NCI-H1694 (cell line): ENCODE results near the gene HAND1.
A peak's percentile ranks its signal among the peaks of the same experiment; 100 is the strongest.

Source experiments
- DNase-seq: peaks from one replicate; lab custom pipeline; 2025; lab: John Stamatoyannopoulos, UW

Gene HAND1

GRCh38 chr5:154505567-154505966 is 27.5 kb upstream of the HAND1 start:
- peak; percentile 83 for DNase-seq

- DNase-seq: no peak
These were observed 25.6 kb upstream of the HAND1 start for GRCh38 chr5:154503698-154504039.

- no peak for DNase-seq
These were observed 24.2 kb upstream of the HAND1 start for GRCh38 chr5:154502180-154502579.

GRCh38 chr5:154501566-154501965 is 23.5 kb upstream of the HAND1 start:
- no peak for DNase-seq

GRCh38 chr5:154498994-154499393 is 21.0 kb upstream of the HAND1 start:
- DNase-seq: no peak

GRCh38 chr5:154498591-154498990 is 20.6 kb upstream of the HAND1 start:
- DNase-seq: no peak

GRCh38 chr5:154494036-154494435 is 16.0 kb upstream of the HAND1 start:
- peak; percentile 47 for DNase-seq

- DNase-seq: no peak
These were observed 15.2 kb upstream of the HAND1 start for GRCh38 chr5:154493274-154493673.

- no peak for DNase-seq
These were observed 13.9 kb upstream of the HAND1 start for GRCh38 chr5:154491941-154492340.

- DNase-seq: no peak
These were observed 9.5 kb upstream of the HAND1 start for GRCh38 chr5:154487541-154487940.

- DNase-seq: peak; percentile 11
These were observed 8.4 kb upstream of the HAND1 start for GRCh38 chr5:154486427-154486866.

- peak; percentile 30 for DNase-seq
These were observed 7.9 kb upstream of the HAND1 start for GRCh38 chr5:154485850-154486426.

- DNase-seq: no peak
These were observed 7.1 kb upstream of the HAND1 start for GRCh38 chr5:154485096-154485491.

GRCh38 chr5:154484393-154485095 is 6.5 kb upstream of the HAND1 start:
- no peak for DNase-seq

- no peak for DNase-seq
These were observed 5.8 kb upstream of the HAND1 start for GRCh38 chr5:154483654-154484392.

GRCh38 chr5:154482528-154483449 is 4.8 kb upstream of the HAND1 start:
- DNase-seq: no peak

- no peak for DNase-seq
These were observed 3.8 kb upstream of the HAND1 start for GRCh38 chr5:154481584-154482381.

- no peak for DNase-seq
These were observed 2.8 kb upstream of the HAND1 start for GRCh38 chr5:154480847-154481246.

GRCh38 chr5:154479944-154480750 is 2.1 kb upstream of the HAND1 start:
- DNase-seq: no peak

GRCh38 chr5:154479160-154479943 is 1.3 kb upstream of the HAND1 start:
- DNase-seq: no peak
